ENCODE results near the gene DFFB.

GRCh38 chr1:3874736-3875135 is 17.5 kb downstream of the DFFB start:
- TF ChIP-seq CTCF (IDR thresholded peaks at IDR 0.05) = no peak
- TF ChIP-seq POLR2A (IDR thresholded peaks at IDR 0.05) = no peak
- TF ChIP-seq EP300 (IDR thresholded peaks at IDR 0.05) = no peak
